Hepatocyte (in vitro differentiated cells): ENCODE measurements around the gene PAPSS1.

Experiments
- EZH2 ChIP-seq: fragments of 200-600 bp; sonication (generic); IDR thresholded peaks from 2 replicates; pipeline ENCODE4 v1.6.1; 2016; ENCODE audit warnings: antibody characterized with exemption, mild to moderate bottlenecking, borderline replicate concordance
- TF ChIP-seq, protein P1 (sequence below): fragments of 200-600 bp; sonication (generic); IDR thresholded peaks from 2 replicates; pipeline ENCODE4 v1.5.1; 2016; ENCODE audit warnings: antibody characterized with exemption, mild to moderate bottlenecking; ENCODE audit not compliant: poor library complexity

- TF ChIP-seq, protein P1, sequence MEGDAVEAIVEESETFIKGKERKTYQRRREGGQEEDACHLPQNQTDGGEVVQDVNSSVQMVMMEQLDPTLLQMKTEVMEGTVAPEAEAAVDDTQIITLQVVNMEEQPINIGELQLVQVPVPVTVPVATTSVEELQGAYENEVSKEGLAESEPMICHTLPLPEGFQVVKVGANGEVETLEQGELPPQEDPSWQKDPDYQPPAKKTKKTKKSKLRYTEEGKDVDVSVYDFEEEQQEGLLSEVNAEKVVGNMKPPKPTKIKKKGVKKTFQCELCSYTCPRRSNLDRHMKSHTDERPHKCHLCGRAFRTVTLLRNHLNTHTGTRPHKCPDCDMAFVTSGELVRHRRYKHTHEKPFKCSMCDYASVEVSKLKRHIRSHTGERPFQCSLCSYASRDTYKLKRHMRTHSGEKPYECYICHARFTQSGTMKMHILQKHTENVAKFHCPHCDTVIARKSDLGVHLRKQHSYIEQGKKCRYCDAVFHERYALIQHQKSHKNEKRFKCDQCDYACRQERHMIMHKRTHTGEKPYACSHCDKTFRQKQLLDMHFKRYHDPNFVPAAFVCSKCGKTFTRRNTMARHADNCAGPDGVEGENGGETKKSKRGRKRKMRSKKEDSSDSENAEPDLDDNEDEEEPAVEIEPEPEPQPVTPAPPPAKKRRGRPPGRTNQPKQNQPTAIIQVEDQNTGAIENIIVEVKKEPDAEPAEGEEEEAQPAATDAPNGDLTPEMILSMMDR: peak; percentile 67
- TF ChIP-seq EZH2: no peak
Observed at GRCh38 chr4:107757864-107758476, 37.9 kb upstream of the PAPSS1 start.
